Subcutaneous abdominal adipose tissue (tissue), 5 donors: Measurements from ENCODE around the gene DNAJC3.

Source experiments
- H3K27ac ChIP-seq: one replicate; pipeline ENCODE4 v1.7.0; 2013; ENCODE audit warnings: low read depth, mild to moderate bottlenecking, inconsistent platforms, low read length, moderate library complexity
- H3K27me3 ChIP-seq, 5 donors: one replicate each; pipeline ENCODE4 v1.7.0; 2013; ENCODE audit warnings: low read length in 5 of 5, inconsistent platforms in 1 of 5; ENCODE audit not compliant: control insufficient read depth in 5 of 5, insufficient read depth in 4 of 5
- H3K36me3 ChIP-seq, 5 donors: one replicate each; pipeline ENCODE4 v1.7.0; 2013; ENCODE audit warnings: low read length in 5 of 5; ENCODE audit not compliant: control insufficient read depth in 5 of 5, insufficient read depth in 5 of 5
- H3K4me1 ChIP-seq, 5 donors: one replicate each; pipeline ENCODE4 v1.7.0; 2013; ENCODE audit warnings: low read length in 5 of 5, mild to moderate bottlenecking in 3 of 5, moderate library complexity in 1 of 5; ENCODE audit not compliant: control insufficient read depth in 5 of 5, insufficient read depth in 5 of 5
- H3K4me3 ChIP-seq, 5 donors: one replicate each; pipeline ENCODE4 v1.7.0; 2013; ENCODE audit warnings: low read length in 5 of 5, low read depth in 1 of 5
- H3K9ac ChIP-seq, 5 donors: one replicate each; pipeline ENCODE4 v1.7.0; 2013; ENCODE audit warnings: low read length in 5 of 5, mild to moderate bottlenecking in 4 of 5, moderate library complexity in 3 of 5
- H3K9me3 ChIP-seq, 5 donors: one replicate each; pipeline ENCODE4 v1.7.0; 2013; ENCODE audit warnings: low read length in 5 of 5; ENCODE audit not compliant: control insufficient read depth in 5 of 5
- donor health status: healthy.
- donor health status: healthy.
- donor health status: healthy.
- donor health status: healthy.
- donor health status: healthy.

The DNAJC3 gene

DNA sequence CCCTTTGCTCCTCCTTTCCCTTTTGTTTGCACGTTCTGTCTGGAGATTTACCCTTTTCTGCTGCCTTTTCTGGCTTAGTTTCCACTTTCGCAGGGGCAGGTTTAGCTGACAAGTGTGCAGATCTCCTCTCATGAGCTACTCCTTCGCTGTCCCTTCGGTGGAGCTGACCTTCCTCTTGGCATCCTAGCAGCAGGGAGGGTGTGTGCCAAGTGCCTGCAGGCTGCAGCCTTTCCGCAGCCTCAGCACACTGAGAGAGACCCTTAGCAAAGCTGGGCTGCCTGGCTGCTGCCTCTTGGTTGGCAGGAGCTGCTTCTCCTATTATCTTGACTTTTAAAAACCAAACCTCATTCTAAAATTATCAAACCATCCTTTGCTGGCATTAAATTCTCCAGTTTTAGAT is 132.5 kb downstream of the DNAJC3 start:
- H3K27ac ChIP-seq: no peak overlapping the region
- no peak overlapping the region for H3K9ac ChIP-seq
- no peaks in the 10 kb centered on the region for H3K27me3 ChIP-seq
- H3K4me3 ChIP-seq: peak overlapping the region in 1 of 5 donors; percentile 25
- peaks cover 2 to 12% (median 7%) of the 10 kb centered on the region in 5 donors for H3K36me3 ChIP-seq
- H3K9me3 ChIP-seq: peaks cover 0 to 22% (median 16%) of the 10 kb centered on the region in 5 donors
- H3K4me1 ChIP-seq: no peaks in the 10 kb centered on the region

DNA sequence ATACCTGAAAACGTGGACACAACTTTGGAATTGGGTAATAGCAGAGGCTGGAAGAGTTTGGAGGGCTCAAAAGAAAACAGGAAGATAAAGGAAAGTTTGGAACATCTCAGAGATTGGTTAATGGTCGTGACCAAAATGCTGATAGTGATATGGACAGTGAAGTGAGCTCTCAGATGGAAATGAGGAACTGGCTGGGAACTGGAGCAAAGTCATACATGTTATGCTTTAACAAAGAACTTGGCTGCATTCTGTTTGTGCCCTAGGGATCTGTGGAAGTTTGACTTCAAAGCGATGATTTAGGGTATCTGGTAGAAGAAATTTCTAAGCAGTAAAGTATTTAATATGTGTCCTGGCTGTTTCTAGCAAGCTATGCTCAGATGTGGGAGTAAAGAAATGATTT is 136.2 kb downstream of the DNAJC3 start:
- peaks cover 4 to 23% (median 11%) of the 10 kb centered on the region in 5 donors for H3K36me3 ChIP-seq
- H3K4me3 ChIP-seq: no peak overlapping the region

GRCh38 chr13:95814495-95814894 is 137.6 kb downstream of the DNAJC3 start:
- H3K4me3 ChIP-seq: no peak overlapping the region
- no peaks in the 10 kb centered on the region for H3K4me1 ChIP-seq
- H3K27me3 ChIP-seq: no peaks in the 10 kb centered on the region
- H3K9ac ChIP-seq: no peak overlapping the region
- peaks cover 0 to 12% (median 11%) of the 10 kb centered on the region in 5 donors for H3K9me3 ChIP-seq
- H3K36me3 ChIP-seq: peaks cover 4 to 23% (median 9%) of the 10 kb centered on the region in 5 donors
- no peak overlapping the region for H3K27ac ChIP-seq

More for the DNA sequence above, 136.2 kb downstream of the DNAJC3 start:
- Histone ChIP-seq H3K9ac (no peak overlapping the region), H3K27me3 (no peaks in the 10 kb centered on the region), H3K9me3 (peaks cover 0 to 16% (median 11%) of the 10 kb centered on the region in 5 donors), H3K4me1 (no peaks in the 10 kb centered on the region), H3K27ac (no peak overlapping the region)

DNA sequence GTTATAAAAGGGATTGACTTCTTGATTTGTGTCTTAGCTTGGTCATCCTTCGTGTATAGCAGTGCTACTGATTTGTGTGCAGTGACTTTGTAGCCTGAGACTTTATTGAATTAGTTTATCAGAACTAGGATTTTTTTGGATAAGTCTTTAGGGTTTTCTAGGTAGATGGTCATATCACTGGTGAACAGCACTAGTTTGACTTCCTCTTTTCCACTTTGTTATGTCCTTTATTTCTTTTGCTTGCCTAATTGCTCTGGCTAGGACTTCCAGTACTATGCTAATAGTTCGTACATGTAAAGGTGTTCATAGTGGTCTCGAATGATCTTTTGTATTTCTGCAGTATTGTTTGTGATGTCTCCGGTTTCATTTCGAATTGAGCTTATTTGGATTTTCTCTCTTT is 145.4 kb downstream of the DNAJC3 start:
- Histone ChIP-seq H3K9me3 (no peaks in the 10 kb centered on the region), H3K9ac (no peak overlapping the region), H3K4me3 (no peak overlapping the region), H3K36me3 (peaks cover 6 to 15% (median 8%) of the 10 kb centered on the region in 5 donors), H3K27me3 (no peaks in the 10 kb centered on the region), H3K4me1 (no peaks in the 10 kb centered on the region), H3K27ac (no peak overlapping the region)

- Histone ChIP-seq H3K9me3 (peaks cover 0 to 5% (median 0%) of the 10 kb centered on the region in 5 donors), H3K27me3 (no peaks in the 10 kb centered on the region), H3K4me3 (no peak overlapping the region), H3K9ac (no peak overlapping the region), H3K4me1 (peaks cover 0 to 7% (median 4%) of the 10 kb centered on the region in 5 donors), H3K27ac (no peak overlapping the region), H3K36me3 (peaks cover 0 to 5% (median 4%) of the 10 kb centered on the region in 5 donors)
Measured at GRCh38 chr13:95833126-95833525, 156.2 kb downstream of the DNAJC3 start.

DNA sequence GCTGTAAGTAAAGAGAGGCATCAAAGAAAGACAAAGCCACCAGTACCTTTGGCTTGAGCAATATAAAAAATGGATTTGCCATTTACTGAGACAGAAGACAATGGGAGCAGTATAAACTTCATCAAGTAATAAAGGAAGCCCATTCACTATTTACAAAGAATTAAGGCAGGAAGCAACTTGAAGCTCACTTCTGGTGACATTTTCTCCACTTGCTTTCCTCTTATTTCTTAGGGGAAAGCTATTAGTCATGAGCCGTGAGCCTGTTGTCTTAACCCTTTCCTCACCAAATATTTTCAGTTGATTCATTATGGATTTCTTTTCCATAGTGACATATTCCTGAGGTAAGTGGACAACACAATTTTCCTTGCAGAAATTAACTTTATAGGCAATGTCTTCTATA is 156.8 kb downstream of the DNAJC3 start:
- H3K9me3 ChIP-seq: peaks cover 0 to 5% (median 2%) of the 10 kb centered on the region in 5 donors
- H3K27me3 ChIP-seq: no peaks in the 10 kb centered on the region
- H3K27ac ChIP-seq: no peak overlapping the region
- H3K36me3 ChIP-seq: peaks cover 0 to 5% (median 4%) of the 10 kb centered on the region in 5 donors
- H3K4me3 ChIP-seq: no peak overlapping the region
- H3K9ac ChIP-seq: no peak overlapping the region
- H3K4me1 ChIP-seq: peaks cover 0 to 7% (median 4%) of the 10 kb centered on the region in 5 donors

- Histone ChIP-seq H3K27me3 (no peaks in the 10 kb centered on the region), H3K4me1 (peaks cover 0 to 7% (median 4%) of the 10 kb centered on the region in 5 donors), H3K9me3 (peaks cover 0 to 5% (median 3%) of the 10 kb centered on the region in 5 donors), H3K27ac (no peak overlapping the region), H3K4me3 (no peak overlapping the region), H3K9ac (no peak overlapping the region), H3K36me3 (peaks cover 0 to 5% (median 4%) of the 10 kb centered on the region in 5 donors)
Measured at GRCh38 chr13:95834134-95834765, 157.3 kb downstream of the DNAJC3 start.

DNA sequence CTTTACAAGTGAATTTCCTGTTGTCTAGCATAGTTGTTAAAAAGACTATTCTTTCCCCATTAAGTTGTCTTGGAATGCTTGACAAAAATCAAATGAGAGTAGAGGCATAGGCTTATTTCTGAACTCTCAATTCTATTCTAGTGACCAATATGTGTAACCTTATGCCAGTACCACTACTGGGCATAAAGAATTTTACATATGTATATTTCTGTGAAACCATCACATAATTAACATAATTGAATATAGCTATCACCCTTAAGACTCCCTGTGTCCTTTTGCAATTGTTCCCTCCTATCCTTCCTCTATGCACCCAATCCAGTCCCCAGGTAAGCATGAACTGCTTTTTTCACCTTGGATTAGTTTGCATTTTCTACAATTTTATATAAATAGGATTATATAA is 165.0 kb downstream of the DNAJC3 start:
- Histone ChIP-seq H3K27me3 (no peaks in the 10 kb centered on the region), H3K36me3 (peaks cover 0 to 4% (median 0%) of the 10 kb centered on the region in 5 donors), H3K4me1 (no peaks in the 10 kb centered on the region), H3K9ac (no peak overlapping the region), H3K27ac (no peak overlapping the region), H3K4me3 (no peak overlapping the region), H3K9me3 (peaks cover 0 to 7% (median 3%) of the 10 kb centered on the region in 5 donors)

GRCh38 chr13:95842898-95843297 is 166.0 kb downstream of the DNAJC3 start:
- H3K4me1 ChIP-seq: no peaks in the 10 kb centered on the region
- H3K27me3 ChIP-seq: no peaks in the 10 kb centered on the region
- H3K4me3 ChIP-seq: no peak overlapping the region
- H3K36me3 ChIP-seq: peaks cover 0 to 2% (median 0%) of the 10 kb centered on the region in 5 donors
- H3K9ac ChIP-seq: no peak overlapping the region
- no peak overlapping the region for H3K27ac ChIP-seq
- H3K9me3 ChIP-seq: peaks cover 0 to 5% (median 2%) of the 10 kb centered on the region in 5 donors
